ENCODE measurements around the gene TMEM125.

GRCh38 chr1:43317817-43318471 lies 48.2 kb downstream of the TMEM125 start:
- TF ChIP-seq GABPA (IDR thresholded peaks at IDR 0.05; ENCODE audit: low read depth) (no peak), REST (IDR thresholded peaks at IDR 0.05; ENCODE audit: low read depth, low read length) (no peak), EP300 (IDR thresholded peaks at IDR 0.05; ENCODE audit: borderline replicate concordance in 1 of 2, low read depth in 1 of 2, low read length in 1 of 2) (no peak), CTCF (IDR thresholded peaks at IDR 0.05) (no peak), MAX (IDR thresholded peaks at IDR 0.05; ENCODE audit: low read depth) (no peak), GATA2 (CRISPR knock-in tag; IDR thresholded peaks at IDR 0.05) (no peak)

Measured in SK-N-SH (cell line).